SKM-1 treated with dmso at 0.1 percent for 144 hours (cell line): ENCODE data around the gene CPLX4.
A peak's percentile ranks its signal among the peaks of the same experiment; 100 is the strongest.

Experiments used
- DNase-seq: peaks from one replicate; lab custom pipeline; 2025; ENCODE audit not compliant: unreplicated experiment; lab: John Stamatoyannopoulos, UW

CPLX4 gene

DNA sequence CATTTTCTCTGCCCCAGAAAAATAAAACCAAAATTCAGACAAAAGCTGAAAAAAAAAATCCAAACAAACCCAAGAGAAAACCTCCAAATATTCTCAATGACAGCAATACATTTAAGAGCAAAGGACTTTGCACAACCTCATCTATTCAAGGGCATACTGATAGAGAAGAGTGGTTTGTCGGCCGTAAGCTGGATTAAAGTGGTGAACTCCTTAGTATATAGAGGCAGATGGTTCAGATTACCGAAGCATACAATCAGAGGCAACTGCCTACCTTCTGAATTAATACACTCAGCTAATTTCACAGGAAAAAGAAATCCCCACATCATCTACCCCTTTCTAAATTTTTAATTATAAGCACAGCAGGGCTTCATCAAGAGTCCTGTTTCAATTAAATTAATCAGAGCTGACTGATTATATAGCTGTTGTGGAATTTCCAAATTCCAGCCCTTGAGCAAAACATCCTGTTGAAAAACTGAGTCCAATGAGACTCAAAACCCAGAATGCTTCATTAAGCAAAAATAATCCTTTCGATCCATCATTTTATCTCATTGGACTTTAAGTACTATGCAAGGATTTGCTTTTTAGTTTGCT, at the start of gene CPLX4:
CPLX4 (minus strand) TSS at position 190 of the 591 bp plus-strand sequence; CDS start at position 3, 187 bp downstream.
- no peak for DNase-seq

- no peak for DNase-seq
Measured at GRCh38 chr18:59360381-59360780, 41.9 kb upstream of the CPLX4 start.

DNA sequence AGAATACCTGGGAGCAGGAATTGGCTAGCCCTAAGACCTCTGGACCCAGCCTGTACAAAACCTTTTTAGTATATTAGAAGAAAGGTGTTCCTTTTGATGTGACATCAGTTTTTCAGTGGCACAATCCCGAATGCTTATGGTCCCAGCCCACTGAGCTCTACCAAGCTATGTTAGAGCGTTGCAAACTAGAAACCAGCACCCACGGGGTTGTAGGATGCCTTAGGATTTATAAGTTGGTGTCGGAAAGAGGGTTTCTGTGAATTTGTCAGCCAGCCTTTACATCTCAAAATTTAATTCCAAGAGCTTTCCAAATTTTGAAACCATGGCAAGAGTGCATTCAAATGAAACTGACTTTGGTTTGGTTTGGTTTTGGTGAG, 41.1 kb upstream of the CPLX4 start:
- DNase-seq, result no peak

DNA sequence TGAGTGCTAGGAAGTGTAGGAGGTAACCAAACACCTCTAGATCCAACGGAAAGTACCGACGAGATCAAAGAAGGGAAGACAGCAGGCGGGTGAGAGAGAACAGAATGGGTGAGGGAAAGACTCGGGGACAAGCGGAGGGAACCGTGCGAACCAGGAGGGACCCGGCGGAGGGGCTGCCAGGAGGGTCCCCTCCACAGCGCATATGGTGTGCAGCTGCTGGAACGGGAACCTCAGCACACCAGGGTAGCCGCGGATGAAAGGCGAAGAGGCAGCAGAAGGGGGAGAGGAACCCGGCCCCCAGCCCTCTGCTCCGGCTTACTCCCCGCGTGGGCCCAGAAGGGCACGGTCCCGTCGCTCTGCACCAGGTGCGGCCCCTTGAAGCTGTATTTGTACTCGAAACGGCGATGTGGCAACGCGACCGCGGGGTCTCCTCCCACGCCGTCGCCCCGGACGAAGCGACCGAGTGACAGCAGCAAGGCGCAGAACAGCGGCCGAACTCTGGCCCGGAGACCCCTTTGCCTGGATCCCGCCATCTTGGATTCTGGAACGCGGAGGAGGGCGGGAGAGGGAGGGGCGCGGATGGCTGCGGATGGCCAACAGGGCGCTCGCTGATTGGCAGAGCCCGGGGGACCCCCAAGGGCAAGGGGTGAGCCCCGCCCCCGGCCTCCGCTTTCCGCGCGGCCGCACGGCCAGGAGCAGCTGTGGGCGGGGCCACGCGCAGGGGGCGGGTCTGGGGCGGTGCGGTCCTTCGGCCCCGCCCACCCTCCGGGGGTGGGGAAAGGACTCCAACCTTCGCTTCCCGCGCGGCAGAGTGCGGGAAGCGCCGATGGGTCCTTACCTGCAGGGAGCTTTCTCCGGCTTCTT, 40.5 kb upstream of the CPLX4 start, which contains the start of gene LMAN1:
LMAN1 (minus strand) TSS at position 554 of the 864 bp plus-strand sequence; CDS start at position 533, 21 bp downstream.
- DNase-seq, result peak; percentile 85

GRCh38 chr18:59358414-59358711, 39.9 kb upstream of the CPLX4 start:
- no peak for DNase-seq

- DNase-seq, result no peak
Measured at GRCh38 chr18:59357928-59358327, 39.5 kb upstream of the CPLX4 start.

DNA sequence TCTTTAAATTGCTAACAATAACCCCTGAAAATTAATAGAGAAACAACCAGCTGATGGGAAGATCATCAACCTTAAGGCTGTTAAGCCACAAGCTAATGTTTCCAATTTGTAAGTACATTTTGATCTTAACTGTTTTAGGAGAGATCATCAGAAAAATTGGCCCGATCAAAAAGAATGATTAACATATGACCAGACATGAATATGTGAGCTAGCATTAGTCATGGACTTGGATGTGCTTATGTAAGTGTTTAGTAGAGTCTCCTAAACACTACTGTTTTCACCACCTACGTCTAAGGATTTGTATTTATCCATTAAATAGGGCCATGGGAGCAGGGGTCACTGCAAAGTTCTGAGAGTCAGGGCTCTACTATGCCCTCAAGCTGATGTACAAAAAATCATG, 36.3 kb upstream of the CPLX4 start:
- DNase-seq, result no peak

GRCh38 chr18:59353079-59353680, 34.7 kb upstream of the CPLX4 start:
- no peak for DNase-seq

DNA sequence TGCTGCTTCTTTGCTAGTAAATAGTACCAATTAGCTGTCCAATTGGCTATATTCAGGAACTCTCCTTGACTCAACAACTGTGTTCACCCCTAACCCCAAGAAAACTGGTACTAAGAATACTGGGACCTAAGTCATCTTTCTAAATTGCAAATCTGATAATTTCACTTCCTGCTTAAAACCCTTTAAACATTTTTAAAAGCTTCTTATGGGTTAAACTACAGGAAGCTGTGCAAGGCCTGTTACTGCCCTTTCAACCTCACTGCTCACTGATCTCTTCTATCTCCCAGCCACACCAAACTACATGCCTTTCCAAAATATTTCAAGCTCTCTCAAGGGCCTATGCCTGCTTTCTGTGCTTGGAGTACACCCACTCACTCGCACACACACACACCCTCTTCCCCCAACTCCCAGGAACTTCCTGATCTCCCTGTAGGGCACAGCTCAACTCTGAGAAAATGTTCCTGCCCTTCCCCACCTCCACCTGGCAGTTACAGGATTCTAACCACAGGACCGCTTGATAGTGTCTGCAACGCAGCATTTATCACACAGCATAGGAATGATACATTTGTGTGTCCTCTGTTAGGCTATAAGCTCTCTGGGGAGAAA, 33.9 kb upstream of the CPLX4 start:
- DNase-seq, result no peak

GRCh38 chr18:59345556-59345955, 27.1 kb upstream of the CPLX4 start:
- no peak for DNase-seq

- no peak for DNase-seq
Measured at GRCh38 chr18:59344996-59345395, 26.5 kb upstream of the CPLX4 start.

- no peak for DNase-seq
Measured at GRCh38 chr18:59343926-59344325, 25.5 kb upstream of the CPLX4 start.

DNA sequence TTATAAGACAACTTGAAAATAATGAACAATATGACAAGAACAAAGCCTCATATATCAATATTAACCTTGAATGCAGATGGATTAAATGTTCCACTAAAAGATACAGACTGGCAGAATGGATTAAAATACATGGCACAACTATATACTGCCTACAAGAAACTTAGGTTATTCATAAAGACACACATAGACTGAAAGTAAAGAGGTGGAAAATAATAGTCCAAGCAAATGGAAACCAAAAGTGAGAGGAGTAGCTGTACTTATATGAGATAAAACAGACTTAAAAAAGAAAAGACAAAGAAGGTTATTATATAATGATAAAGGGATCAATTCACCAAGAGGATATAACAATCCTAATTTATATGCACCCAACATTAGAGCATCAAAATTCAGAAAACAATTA, 22.4 kb upstream of the CPLX4 start:
- no peak for DNase-seq

- no peak for DNase-seq
Measured at GRCh38 chr18:59340312-59340711, 21.9 kb upstream of the CPLX4 start.

DNA sequence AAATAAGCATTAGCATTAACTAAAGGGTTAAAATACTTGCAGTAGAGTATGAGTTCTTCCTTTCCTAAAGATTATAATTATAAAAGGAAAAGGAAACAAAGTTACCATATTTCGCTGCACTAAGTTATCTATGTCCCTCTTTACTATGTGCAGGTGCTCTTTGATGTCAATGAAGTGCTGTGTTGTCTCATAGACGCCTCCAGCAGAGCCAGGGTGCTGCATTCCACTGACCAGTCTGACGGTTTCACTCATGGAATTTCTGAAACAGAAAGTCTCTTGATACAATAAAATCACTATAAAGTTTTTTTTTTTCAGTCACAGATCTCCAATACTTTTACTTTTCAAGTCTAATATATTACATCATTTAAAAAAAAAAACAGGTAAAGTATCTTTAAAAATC, 14.5 kb upstream of the CPLX4 start:
- no peak for DNase-seq

GRCh38 chr18:59328683-59329082, 10.2 kb upstream of the CPLX4 start:
- DNase-seq, result no peak

DNA sequence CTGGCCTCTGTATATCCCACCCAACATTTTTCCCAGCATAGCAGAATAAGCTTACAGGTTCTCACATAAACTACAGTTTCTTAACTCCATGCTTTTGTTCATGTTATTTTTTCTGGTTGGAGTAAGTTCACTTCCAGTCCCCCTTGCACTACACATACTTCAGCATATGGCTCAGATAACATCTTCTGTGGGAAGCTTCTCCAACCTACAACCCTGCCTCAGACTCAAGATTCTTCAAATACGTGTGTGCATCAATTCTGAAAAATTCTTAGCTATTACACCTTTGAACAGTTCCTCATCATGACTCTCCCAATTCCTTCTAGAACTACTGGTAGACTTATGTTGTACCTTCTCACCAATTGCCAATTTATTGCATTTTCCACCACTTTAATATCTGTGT, 7.5 kb upstream of the CPLX4 start:
- DNase-seq, result no peak

DNA sequence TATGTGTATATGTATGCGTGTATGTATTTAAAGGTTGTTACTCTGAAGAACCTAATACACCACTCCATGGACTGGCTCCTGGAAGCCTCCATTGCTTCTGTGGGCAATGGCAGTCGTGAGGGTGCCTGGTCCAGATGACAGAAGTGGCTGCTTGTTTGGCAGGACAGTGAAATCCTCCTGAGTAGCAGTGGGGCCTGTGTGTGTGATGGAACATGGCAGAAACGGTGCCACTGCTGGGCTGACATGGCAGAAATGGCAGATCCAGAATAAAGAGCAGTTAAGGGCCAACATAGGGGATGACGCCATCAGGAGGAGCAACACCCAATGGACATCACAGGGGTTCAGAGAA, 6.1 kb upstream of the CPLX4 start:
- DNase-seq, result no peak

GRCh38 chr18:59323931-59324622, 5.6 kb upstream of the CPLX4 start:
- no peak for DNase-seq

- DNase-seq, result no peak
Measured at GRCh38 chr18:59311631-59312030, 6.8 kb downstream of the CPLX4 start.

- no peak for DNase-seq
Measured at GRCh38 chr18:59308938-59309260, 9.6 kb downstream of the CPLX4 start.
